Measurements from ENCODE around the gene HS3ST6. TPM values are rescaled to one million over a fixed set of nuclear protein-coding genes. Genes with fewer than 3 reads are reported as not detected.

HS3ST6 gene
- total and polyA plus RNA-seq, 2 donors (not counting 3 experiments of a cell fraction or from before 2014, with no cell fraction given): not detected

DNA sequence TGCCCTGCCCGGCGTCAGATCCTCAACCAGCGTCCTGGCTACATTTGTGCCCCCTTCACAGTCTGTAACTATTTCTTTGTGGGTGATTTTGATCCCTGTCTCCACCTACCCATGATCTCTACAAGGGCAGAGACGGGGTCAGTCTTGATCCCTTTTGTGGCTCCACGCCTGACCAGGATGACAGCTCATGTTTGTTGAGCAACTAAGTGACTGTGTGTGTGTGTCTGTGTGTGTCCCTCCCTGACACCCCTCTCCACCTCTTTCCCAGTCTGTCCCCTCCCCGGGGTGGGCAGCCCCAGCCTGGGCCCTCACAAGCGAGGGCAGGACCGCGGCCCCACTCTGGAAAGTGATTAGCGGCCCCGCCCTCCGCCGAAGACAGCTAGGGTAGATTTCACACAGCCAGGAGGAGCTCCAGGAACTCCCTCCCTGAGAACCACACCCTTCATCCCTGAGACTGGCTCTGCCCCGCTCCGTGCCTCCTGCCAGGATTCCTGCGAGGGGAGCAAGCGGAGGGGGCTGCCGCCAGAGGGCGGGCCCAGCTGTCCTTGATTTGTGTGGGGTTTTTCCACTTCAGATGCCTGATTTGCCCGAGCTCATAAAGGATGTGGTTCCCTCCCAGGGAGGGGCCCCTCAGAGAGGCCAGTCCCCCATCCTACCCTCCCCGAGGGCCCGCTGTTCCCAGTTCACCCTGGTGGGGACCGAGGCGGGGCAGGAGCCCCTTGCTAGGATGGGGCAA lies 5.3 kb upstream of the HS3ST6 start:
- dilution Hi-C loops (cut with MboI; ENCODE audit: extremely low pct_ligation_motif_present, low sequenced_read_pairs): no loop called here
- Histone ChIP-seq H3K9me3 (replicated peaks; ENCODE audit: control insufficient read depth, insufficient read depth, low read length) (no peaks in the 10 kb centered on the region), H3K36me3 (ENCODE audit: control insufficient read depth in 2 of 2, extremely low read depth in 1 of 2, insufficient read depth in 2 of 2, low read length in 2 of 2) (no peaks in the 10 kb centered on the region), H3K4me2 (ENCODE audit: insufficient read depth, low read length) (no peak overlapping the region), H3K4me1 (ENCODE audit: control insufficient read depth, extremely low read depth, insufficient read depth, low read length) (no peaks in the 10 kb centered on the region), H3K27ac (ENCODE audit: insufficient read depth, low read depth, low read length) (no peak overlapping the region), H3K9me1 (replicated peaks; ENCODE audit: control insufficient read depth, extremely low read depth, insufficient read depth, low read length) (no peaks in the 10 kb centered on the region), H2AFZ (ENCODE audit: low read depth, low read length) (no peak overlapping the region), H3K79me2 (ENCODE audit: control insufficient read depth, insufficient read depth, low read length) (no peaks in the 10 kb centered on the region), H4K20me1 (replicated peaks; ENCODE audit: control insufficient read depth, extremely low read depth, insufficient read depth, low read length) (no peaks in the 10 kb centered on the region), H3K9ac (replicated peaks; ENCODE audit: extremely low read depth, insufficient read depth, low read length) (no peak overlapping the region), H3K4me3 (replicated peaks in 1 of 3; ENCODE audit: insufficient read depth in 1 of 3, low read depth in 1 of 3, low read length in 3 of 3) (no peak overlapping the region), H3K27me3 (ENCODE audit: control insufficient read depth in 2 of 2, insufficient read depth in 2 of 2, low read length in 2 of 2) (peaks cover 29 to 39% of the 10 kb centered on the region in 2 experiments)
- intact Hi-C loops (cut with micrococcal nuclease): no loop called here
- BruUV-seq (replicated peaks): no TSS peak
- TF ChIP-seq CTCF (IDR thresholded peaks at IDR 0.05; ENCODE audit: extremely low read depth in 1 of 2, insufficient read depth in 1 of 2, low read depth in 1 of 2, low read length in 2 of 2) (peak; percentile 27 to 66), POLR2AphosphoS5 (IDR thresholded peaks at IDR 0.05; ENCODE audit: insufficient read depth, low read depth, low read length) (no peak)
- ChIA-PET POLR2A (interaction anchor here (0.6 kb wide), 1 partner anchor 231 kb away, joined by 3 read pairs; no protein-coding TSS in a partner anchor), CTCF (interaction anchor here (1.1 to 1.7 kb wide), 5 partner anchors 9 to 59 kb away, joined by 3 to 7 read pairs (median 4); partner anchors contain the start of gene RPS2)
- DNase-seq (ENCODE audit: low read depth, low spot score) (peak; percentile 32), FAIRE-seq (no peak)

GRCh38 chr16:1922357-1922756 lies 4.1 kb upstream of the HS3ST6 start:
- BruUV-seq (replicated peaks): no TSS peak

More at GRCh38 chr16:1922357-1922756, 4.1 kb upstream of the HS3ST6 start:
- intact Hi-C loops (cut with micrococcal nuclease): no loop called here
- CTCF ChIA-PET: no interaction called here
- Histone ChIP-seq H3K9me1 (replicated peaks; ENCODE audit: control insufficient read depth, extremely low read depth, insufficient read depth, low read length) (no peaks in the 10 kb centered on the region), H3K36me3 (ENCODE audit: control insufficient read depth in 2 of 2, extremely low read depth in 1 of 2, insufficient read depth in 2 of 2, low read length in 2 of 2) (no peaks in the 10 kb centered on the region), H4K20me1 (replicated peaks; ENCODE audit: control insufficient read depth, extremely low read depth, insufficient read depth, low read length) (no peaks in the 10 kb centered on the region), H3K27me3 (ENCODE audit: control insufficient read depth in 2 of 2, insufficient read depth in 2 of 2, low read length in 2 of 2) (peaks cover 33 to 44% of the 10 kb centered on the region in 2 experiments), H3K27ac (ENCODE audit: insufficient read depth, low read depth, low read length) (no peak overlapping the region), H3K4me1 (ENCODE audit: control insufficient read depth, extremely low read depth, insufficient read depth, low read length) (no peaks in the 10 kb centered on the region), H3K9me3 (replicated peaks; ENCODE audit: control insufficient read depth, insufficient read depth, low read length) (no peaks in the 10 kb centered on the region), H3K4me2 (ENCODE audit: insufficient read depth, low read length) (no peak overlapping the region), H3K9ac (replicated peaks; ENCODE audit: extremely low read depth, insufficient read depth, low read length) (no peak overlapping the region), H3K4me3 (replicated peaks in 1 of 3; ENCODE audit: insufficient read depth in 1 of 3, low read depth in 1 of 3, low read length in 3 of 3) (no peak overlapping the region), H3K79me2 (ENCODE audit: control insufficient read depth, insufficient read depth, low read length) (no peaks in the 10 kb centered on the region), H2AFZ (ENCODE audit: low read depth, low read length) (no peak overlapping the region)
- TF ChIP-seq, protein P1, sequence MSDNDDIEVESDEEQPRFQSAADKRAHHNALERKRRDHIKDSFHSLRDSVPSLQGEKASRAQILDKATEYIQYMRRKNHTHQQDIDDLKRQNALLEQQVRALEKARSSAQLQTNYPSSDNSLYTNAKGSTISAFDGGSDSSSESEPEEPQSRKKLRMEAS (IDR thresholded peaks at IDR 0.05; ENCODE audit: insufficient read depth, insufficient read length): no peak
- TF ChIP-seq MYC (IDR thresholded peaks at IDR 0.05; ENCODE audit: low read depth, low read length): no peak
- no peak for TF ChIP-seq EZH2 (IDR thresholded peaks at IDR 0.05; ENCODE audit: borderline replicate concordance, low read depth, low read length, severe bottlenecking)
- no peak for TF ChIP-seq POLR2AphosphoS5 (IDR thresholded peaks at IDR 0.05; ENCODE audit: insufficient read depth, low read depth, low read length)
- TF ChIP-seq POLR2A (IDR thresholded peaks at IDR 0.05; ENCODE audit: low read depth, low read length): no peak
- TF ChIP-seq GATA2 (IDR thresholded peaks at IDR 0.05; ENCODE audit: insufficient read depth, insufficient read length, low read depth, low read length): no peak
- TF ChIP-seq FOS (IDR thresholded peaks at IDR 0.05; ENCODE audit: borderline replicate concordance, insufficient read depth, low read length): no peak
- FAIRE-seq (no peak), DNase-seq (ENCODE audit: low read depth, low spot score) (no peak)
- POLR2A ChIA-PET: no interaction called here
- dilution Hi-C loops (cut with MboI; ENCODE audit: extremely low pct_ligation_motif_present, low sequenced_read_pairs): no loop called here
